Measurements from ENCODE around the gene SHC3. TPM values are rescaled to one million over a fixed set of nuclear protein-coding genes. Genes with fewer than 3 reads are reported as not detected.
A peak's percentile ranks its signal among the peaks of the same experiment; 100 is the strongest.

The SHC3 gene
- total and polyA plus RNA-seq, 12 donors = 5.6 to 56.7 (median 20.9) TPM

DNA sequence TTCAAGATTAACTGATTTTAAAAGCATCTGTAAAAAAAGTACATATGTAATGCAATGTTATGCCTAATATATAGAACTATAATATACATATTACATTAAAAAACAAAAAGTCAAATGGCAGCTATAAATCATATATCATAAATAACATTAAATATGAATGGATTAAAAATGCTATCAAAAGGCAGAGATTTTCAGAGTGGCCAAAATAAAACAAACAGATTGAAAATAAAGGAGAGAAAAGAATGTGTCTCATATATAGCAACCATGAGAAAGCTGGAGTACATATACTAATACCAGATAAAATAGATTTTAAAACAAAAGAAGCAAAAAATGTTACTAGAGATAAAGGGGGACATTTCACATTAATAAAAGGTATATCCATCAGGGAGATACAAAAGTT, 148.8 kb downstream of the SHC3 start:
- H3K36me3 ChIP-seq (replicated peaks in 1 of 2) = no peaks in the 10 kb centered on the region
- DNase-seq = no peak
- peaks cover 13 to 15% of the 10 kb centered on the region in 2 donors for H3K4me1 ChIP-seq (replicated peaks in 1 of 2)
- no peak for TF ChIP-seq CTCF (IDR thresholded peaks at IDR 0.05)
- no peak for TF ChIP-seq POLR2A (IDR thresholded peaks at IDR 0.05)
- no peaks in the 10 kb centered on the region for H3K27me3 ChIP-seq
- no peak overlapping the region for H3K4me3 ChIP-seq
- H3K27ac ChIP-seq = no peak overlapping the region
- peaks cover 0 to 13% (median 0%) of the 10 kb centered on the region in 3 donors for H3K9me3 ChIP-seq (replicated peaks in 1 of 3)
- intact Hi-C loops (cut with DNase I) = no loop called here

DNA sequence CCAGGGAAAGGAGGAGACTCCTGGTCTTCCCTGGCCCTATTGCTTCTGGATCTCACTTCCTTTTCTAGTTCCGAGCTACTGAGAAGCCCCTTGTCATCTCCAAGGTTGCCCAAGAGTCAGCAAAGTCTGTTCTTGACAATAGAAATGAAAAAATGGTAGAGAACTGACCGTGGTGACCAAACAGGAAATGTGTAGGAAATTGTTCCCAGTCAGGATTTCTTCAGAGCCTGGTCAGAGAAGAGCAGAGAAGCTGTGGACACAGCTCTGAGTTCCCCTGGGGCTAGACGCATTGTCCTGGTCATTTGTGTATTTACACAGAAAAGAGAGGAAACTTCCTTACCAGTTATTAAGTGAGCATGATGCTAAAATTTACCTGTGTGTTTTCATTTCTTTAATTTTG, 151.7 kb downstream of the SHC3 start:
- no peak for TF ChIP-seq CTCF (IDR thresholded peaks at IDR 0.05)
- no peak for TF ChIP-seq POLR2A (IDR thresholded peaks at IDR 0.05)
- peak in 1 of 7 donors; percentile 25 for DNase-seq
- Histone ChIP-seq H3K36me3 (replicated peaks in 1 of 2) (no peaks in the 10 kb centered on the region), H3K4me3 (no peak overlapping the region), H3K4me1 (replicated peaks in 1 of 2) (peaks cover 36 to 42% of the 10 kb centered on the region in 2 donors), H3K9me3 (replicated peaks in 1 of 3) (peaks cover 0 to 13% (median 0%) of the 10 kb centered on the region in 3 donors), H3K27me3 (no peaks in the 10 kb centered on the region), H3K27ac (peak overlapping the region in 2 of 5 donors; percentile 64 to 91)
- intact Hi-C loops (cut with DNase I) = no loop called here
- WGBS, 4 donors = 54 to 62% (median 55%) methylated on average over 3 of the region's 3 CpGs

DNA sequence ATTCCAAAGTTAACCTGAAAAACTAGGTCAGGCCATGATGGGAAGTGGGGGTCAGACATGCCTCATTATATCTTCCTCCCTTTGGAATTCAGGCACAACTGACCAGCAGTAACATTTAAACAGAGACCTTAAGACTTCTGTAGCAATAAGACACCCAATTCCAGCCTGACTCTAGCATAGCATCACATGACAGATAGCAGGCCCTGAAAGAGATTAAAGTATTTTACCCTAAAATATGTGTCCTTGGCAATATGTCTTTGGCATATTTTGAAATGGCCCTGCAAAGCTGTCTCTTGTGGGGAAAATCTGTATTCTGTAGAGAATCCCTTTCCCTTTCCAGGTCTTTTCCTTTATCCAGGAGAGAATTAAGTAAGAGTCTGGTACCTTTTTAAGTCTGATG, 153.1 kb downstream of the SHC3 start:
- TF ChIP-seq CTCF (IDR thresholded peaks at IDR 0.05) (no peak), POLR2A (IDR thresholded peaks at IDR 0.05) (no peak)
- H3K27me3 ChIP-seq = no peaks in the 10 kb centered on the region
- intact Hi-C loops (cut with DNase I) = no loop called here
- H3K27ac ChIP-seq = peak overlapping the region in 4 of 5 donors; percentile 47 to 92 (median 90)
- H3K9me3 ChIP-seq (replicated peaks in 1 of 3) = peaks cover 0 to 13% (median 0%) of the 10 kb centered on the region in 3 donors
- no peak overlapping the region for H3K4me3 ChIP-seq
- no peaks in the 10 kb centered on the region for H3K36me3 ChIP-seq (replicated peaks in 1 of 2)
- DNase-seq = no peak
- peaks cover 49 to 55% of the 10 kb centered on the region in 2 donors for H3K4me1 ChIP-seq (replicated peaks in 1 of 2)

DNA sequence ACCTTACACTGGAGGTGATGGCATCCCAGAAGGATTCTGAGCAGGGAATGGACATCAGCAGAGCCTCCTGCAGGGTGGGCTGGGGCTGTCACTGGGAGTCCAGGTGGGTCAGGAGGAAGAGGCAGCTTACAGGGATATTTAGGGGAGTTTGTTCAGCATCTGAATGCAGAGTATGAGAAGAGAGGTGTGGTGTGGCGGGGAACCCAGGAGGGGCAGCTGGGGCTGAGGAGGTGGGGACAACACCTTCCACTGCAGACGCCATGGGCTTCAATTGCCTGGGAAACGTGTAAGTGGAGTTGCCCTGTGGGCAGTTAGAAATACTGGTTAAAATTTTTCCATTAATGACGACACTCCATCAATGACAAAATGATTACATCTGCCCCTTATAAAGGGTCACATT, 153.9 kb downstream of the SHC3 start:
- WGBS, 4 donors = 87 to 98% (median 90%) methylated on average over 4 of the region's 4 CpGs
- peak overlapping the region in 4 of 5 donors; percentile 47 to 92 (median 90) for H3K27ac ChIP-seq
- DNase-seq = no peak
- no peak for TF ChIP-seq POLR2A (IDR thresholded peaks at IDR 0.05)
- TF ChIP-seq CTCF (IDR thresholded peaks at IDR 0.05) = no peak
- peaks cover 51 to 55% of the 10 kb centered on the region in 2 donors for H3K4me1 ChIP-seq (replicated peaks in 1 of 2)
- no peak overlapping the region for H3K4me3 ChIP-seq
- no peaks in the 10 kb centered on the region for H3K27me3 ChIP-seq
- H3K36me3 ChIP-seq (replicated peaks in 1 of 2) = no peaks in the 10 kb centered on the region
- H3K9me3 ChIP-seq (replicated peaks in 1 of 3) = peaks cover 0 to 6% (median 0%) of the 10 kb centered on the region in 3 donors
- intact Hi-C loops (cut with DNase I) = no loop called here
